ENCODE measurements around the gene AP3D1.
"Not testable (repeated sequence)": the region's sequence is repeated elsewhere in the genome, so short reads cannot be mapped to it uniquely, and the experiment has no call there.

Gene AP3D1

DNA sequence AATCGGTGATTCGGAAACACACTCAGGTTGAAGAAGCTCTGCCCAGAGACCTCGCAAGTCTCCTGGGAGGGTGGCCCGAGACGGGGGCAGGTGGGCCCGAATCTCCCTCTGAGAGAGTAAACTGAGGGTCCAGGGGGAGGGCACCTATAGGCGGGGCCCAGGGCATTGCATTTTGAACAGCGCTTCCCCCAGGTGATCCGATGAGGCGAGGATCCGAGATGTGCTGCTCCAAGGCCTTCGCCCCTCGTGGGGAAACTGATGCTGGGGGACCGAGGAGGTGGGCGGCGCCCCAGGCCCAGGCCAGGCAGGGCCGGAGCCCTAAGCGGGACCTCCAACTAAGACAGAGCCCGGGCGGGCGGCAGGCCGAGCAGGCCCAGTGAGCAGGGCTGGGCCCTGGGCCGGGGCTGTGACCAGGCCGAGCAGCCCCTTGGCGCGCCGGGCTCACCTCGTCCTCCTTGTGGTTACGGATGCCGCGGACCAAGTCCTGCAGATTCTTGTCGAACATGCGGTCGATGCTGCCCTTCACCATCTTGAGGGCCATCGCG is 500 bp downstream of the AP3D1 start:
- no peak for DNase-seq (ENCODE audit: low read depth)

GRCh38 chr19:2149980-2150793 is 1.2 kb downstream of the AP3D1 start:
- peak; percentile 41 for DNase-seq (ENCODE audit: low read depth)

GRCh38 chr19:2148482-2149135 is 2.8 kb downstream of the AP3D1 start:
- no peak for DNase-seq (ENCODE audit: low read depth)

DNA sequence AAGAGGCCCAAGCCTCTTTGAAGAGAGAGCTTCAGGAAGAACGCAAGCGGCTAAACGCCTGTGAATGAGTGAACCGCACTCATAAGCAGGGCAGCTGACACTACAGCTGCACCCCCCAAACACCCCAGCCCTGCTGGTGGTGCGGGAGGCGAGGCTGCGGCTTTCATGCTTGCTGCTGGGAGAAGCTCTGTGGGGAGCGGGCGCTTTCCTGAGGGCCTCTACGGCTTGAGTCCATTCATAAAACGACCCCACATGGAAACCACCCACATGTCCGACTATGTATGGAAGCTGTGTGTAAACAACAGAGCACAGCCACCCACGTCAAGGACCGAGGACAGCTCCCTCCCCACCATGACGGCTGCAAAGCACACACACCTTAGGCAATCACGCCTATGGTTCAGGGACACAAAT is 5.5 kb downstream of the AP3D1 start:
- no peak for DNase-seq (ENCODE audit: low read depth)

DNA sequence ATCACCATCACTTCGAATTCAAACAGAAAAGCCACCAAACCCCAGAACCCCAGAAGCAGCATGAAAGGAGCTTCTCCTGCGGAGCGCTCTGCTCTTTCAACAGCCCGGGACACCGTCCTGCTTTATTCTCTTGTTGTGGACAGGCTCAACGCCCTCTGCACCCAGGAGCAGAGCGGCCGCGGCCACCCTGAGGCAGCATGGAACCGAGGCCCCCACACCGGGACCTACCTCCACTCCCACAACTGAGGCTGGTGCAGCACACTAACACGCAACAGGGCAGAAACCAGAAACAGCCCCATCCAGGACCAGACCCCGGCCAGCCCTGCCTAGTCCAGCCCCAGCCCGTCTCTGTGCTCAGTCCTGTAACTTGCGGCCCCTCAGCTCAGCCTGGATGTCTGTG is 7.2 kb downstream of the AP3D1 start:
- no peak for DNase-seq (ENCODE audit: low read depth)

DNA sequence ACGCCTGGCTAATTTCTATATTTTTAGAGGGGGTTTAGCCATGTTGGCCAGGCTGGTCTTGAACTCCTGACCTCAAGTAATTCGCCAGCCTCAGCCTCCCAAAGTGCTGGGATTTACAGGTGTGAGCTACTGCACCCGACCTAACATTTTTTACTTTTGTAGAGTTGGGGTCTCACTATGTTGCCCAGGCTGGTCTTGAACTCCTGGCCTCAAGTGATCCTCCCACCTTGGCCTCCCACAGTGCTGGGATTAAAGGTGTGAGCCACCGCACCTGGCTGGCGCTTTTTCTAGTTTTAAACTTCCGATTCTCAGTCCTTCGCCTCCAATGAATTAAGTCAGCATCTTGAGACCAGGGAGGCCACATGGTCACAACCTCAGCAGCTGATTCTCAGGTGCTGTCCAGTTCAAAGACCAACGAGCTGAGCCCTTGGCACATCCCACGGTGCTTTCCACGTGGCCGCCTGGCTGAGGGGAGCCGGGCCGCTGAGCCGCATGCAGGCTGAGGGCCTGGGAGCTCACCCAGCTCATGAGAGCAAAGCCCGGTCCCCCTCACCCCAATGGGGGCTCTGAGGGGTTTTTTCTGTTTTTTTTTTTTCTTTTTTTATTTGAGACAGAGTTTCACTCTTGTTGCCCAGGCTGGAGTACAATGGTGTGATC is 9.1 kb downstream of the AP3D1 start:
- no peak for DNase-seq (ENCODE audit: low read depth)

GRCh38 chr19:2140138-2140569 is 11.2 kb downstream of the AP3D1 start:
- no peak for DNase-seq (ENCODE audit: low read depth)

DNA sequence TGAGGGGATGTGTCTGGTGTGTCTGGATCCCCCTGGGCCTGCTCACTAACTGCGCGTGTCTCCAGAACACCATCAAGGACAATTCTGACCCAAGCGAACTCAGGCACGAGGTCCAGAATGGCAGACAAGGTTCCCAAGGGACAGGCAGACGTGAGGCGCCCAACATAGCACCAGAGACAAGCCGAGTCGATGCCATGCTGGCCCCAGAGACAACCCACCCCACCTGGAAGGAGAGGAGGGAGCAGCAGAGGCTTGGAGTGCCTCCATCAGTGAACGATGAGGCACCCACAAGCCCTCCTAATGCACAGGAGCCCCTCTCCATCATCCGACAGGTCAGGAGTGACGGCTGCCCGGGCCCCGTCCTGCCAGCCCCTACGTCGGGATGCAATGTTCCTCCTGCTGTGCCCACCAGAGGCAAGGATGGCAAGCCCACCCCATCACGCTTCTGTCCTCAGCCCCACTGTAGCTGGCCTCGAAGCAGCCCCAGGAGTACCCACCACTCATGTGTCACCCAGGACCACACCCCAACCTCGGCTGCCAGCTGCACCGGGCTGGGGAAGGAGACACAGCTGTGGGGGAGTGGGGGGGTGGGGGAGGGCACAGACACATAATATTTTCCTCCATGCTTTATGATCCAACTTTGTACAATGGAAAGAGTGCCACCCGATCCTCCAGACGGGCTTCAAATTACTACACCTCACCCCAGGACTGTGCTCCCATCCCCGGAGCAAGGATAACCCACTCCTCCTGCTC is 11.8 kb downstream of the AP3D1 start:
- DNase-seq (ENCODE audit: low read depth) = no peak

DNA sequence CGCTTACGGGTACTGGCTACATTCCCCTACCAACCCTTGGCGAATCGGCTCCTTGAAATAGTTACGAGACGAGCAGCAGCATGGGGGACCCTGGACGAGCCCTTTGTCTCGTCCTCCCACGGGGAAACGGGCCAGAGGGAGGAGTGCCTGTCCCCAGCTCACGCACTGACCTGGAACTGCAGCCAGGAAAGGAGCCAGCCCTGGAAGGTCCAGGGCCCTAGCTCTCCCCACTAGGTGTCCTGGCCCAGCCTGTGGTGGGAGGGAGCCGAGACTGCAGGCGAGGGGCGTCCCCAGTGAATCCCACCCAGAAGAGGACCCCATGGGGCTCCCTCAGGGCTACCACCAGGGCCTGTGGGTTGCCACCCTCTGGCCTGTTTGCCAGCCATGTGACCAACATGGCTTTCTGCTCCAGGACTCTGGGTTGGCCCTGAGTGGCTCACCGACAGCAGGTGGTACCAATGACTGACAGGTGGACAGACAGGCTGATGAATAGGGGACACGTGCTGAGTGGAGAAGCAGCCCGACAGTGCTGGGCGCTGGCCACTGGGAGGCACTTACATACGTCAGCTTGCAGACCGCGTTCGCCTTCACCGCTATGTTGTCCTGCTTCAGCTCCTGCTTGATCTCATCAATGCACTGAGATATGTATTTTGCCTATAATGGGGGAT is 13.2 kb downstream of the AP3D1 start:
- no peak for DNase-seq (ENCODE audit: low read depth)

- DNase-seq (ENCODE audit: low read depth) = no peak
Observed at GRCh38 chr19:2136796-2137195, 14.6 kb downstream of the AP3D1 start.

DNA sequence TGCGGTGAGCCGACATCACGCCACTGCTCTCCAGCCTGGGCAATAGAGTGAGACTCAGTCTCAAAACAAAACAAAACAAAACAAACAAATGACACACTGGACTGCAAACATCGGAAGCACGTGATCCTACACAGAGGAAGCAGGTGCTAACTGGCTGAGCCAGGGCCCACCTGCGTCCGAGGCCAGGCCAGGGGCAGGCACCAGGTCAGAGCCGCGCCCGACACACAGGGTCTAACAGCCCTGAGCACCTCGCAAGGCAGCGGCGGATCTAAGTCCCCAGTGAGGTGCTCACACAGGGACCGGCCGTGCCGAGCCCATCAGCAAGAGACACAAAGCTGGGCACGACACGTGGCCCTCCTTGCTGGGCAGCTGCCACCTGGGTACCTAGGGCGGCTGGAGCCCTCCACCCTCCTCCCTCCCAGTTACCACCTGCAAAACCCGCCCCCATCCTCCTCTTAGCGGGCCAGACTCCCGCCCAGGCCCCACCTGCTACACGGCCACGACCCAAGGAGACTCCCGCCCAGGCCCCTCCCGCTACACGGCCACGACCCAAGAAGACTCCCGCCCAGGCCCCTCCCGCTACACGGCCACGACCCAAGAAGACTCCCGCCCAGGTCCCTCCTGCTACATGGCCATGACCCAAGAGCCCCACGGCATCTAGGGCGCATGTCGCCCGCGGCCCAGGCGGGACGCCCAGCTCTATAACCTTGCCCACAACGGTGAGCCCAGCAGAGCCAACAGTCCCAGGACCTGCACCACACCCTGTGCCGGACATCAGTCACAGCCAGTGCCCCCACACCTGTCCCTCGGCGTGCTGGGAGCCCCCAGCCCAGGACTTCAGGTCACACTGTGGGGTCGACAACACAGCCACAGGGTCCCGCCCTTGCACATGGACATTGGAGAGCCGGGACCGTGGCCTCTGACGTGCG is 15.6 kb downstream of the AP3D1 start:
- DNase-seq (ENCODE audit: low read depth) = no peak

DNA sequence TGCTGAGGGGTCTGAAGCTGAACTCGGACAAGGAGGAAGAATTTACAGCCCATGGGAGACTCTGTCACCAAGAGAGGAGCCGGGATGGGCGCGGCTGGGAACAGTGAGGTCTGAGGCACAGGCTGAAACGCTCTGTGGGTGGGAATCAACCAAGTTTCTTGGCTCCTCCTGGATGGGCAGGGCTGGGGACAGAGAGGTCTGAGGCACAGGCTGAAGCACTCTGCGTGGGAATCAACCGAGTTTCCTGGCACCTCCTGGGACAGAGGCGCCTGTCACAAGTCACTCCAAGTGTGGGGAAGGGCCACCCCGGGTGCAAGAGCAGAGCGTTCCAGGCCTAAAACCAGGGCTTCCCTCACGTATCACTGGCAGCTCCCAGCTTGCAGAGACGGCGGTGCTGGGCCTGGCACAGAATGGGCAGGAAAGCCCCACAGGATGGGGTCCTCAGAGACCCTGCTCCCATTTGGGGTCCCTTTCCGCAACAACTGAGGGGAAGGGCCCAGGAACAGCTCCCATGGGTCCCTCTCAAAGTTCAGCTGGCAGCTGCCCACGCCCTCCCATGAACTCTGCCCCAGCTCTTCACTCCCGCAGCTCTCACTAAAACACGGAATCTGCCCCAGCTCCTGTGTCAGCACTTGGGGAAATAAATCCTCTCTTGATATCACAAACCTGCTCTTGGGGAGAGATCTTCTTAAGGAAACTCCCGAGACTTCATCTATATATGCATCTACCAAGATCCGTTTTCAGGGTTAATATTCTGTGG is 18.5 kb downstream of the AP3D1 start:
- DNase-seq (ENCODE audit: low read depth) = no peak

DNA sequence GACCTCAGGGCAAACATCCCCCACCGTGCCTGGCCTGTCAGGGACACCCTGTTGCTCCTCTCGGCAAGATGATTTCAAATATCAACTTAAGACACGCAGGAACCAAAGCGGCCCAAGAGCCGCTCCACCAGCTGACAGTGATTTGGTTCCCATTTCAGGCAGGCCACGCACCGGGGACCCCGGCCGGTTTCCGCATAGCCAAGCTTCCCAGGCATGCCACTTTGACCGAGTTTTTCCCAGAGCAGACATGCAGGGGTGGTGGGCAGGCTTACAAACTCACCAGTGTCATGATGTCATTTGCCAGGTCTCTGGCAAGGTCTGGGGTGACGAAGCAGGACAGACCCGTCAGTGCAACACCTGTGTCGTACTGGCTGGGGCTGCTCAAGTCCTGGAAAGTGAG is 19.2 kb downstream of the AP3D1 start:
- DNase-seq (ENCODE audit: low read depth) = no peak

GRCh38 chr19:2131012-2131975 is 20.1 kb downstream of the AP3D1 start:
- not testable (repeated sequence) for DNase-seq (ENCODE audit: low read depth)

DNA sequence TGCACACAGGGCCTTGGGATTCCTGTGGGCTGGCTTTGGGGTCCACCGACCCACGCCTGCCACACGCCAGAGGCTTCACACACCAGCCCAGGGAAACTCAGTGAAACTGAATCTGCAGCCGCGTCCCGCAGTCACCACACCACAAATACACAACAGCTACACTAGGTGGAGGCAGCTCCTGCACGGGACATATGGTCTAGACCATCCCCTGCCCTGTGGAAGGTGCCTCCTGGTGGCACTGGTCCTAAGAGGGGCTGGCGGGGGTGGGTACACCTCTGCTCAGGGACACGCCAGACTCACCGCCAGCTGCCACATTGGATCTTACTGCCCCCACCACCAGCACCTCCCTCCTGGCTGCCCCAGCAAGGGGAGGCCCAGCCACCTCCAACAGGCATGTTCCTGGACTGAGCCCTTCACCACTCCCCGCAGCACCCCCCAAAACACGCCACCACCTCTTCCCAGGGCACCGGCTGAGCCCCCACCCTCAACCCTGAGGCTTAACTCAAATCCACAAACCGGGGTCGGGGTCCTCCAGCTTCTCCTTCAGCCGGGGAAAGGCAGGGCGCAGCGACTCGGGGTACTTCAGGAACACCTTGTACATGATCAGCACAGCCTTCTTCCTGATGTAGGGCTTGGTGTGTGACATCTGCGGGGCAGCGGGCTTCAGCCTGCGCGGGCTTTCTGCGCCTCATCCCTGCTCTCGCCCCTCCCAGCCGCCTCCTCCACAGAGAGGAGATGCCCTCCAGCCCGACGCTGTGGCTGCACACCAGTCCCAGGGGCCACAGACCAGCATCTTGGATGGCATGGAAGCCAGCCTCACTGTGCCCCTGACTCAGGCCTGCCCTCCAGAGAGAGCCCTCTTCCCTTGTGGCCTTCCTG is 21.2 kb downstream of the AP3D1 start:
- DNase-seq (ENCODE audit: low read depth) = no peak

- DNase-seq (ENCODE audit: low read depth) = no peak
Observed at GRCh38 chr19:2129486-2129885, 21.9 kb downstream of the AP3D1 start.

DNA sequence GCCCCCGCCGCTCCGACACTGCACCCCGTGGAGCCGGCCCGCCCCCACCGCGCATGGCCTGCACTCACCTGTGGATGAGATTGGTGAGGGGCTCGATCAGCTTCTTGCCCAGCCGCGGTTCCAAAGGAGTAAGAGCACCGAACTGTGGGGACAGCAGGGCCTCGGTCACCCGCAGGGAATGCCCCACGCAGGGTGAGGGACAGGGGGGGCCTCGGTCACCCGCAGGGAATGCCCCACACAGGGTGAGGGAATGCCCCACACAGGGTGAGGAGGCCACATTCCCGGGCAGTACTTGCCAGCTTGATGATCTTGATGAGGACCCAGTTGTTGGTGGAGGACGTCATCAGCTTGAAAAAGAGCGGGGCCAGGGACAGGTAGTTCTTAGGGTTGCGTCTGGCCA is 22.3 kb downstream of the AP3D1 start:
- DNase-seq (ENCODE audit: low read depth) = no peak
